Peyer's patch (tissue), 4 donors: ENCODE results near the gene VSIG8.

Source experiments
- POLR2A ChIP-seq, 2 donors: fragments of 450-650 bp; IDR thresholded peaks; one replicate each; pipeline ENCODE4 v1.5.1; 2017; ENCODE audit warnings: antibody characterized with exemption in 2 of 2, mild to moderate bottlenecking in 2 of 2, moderate library complexity in 2 of 2
- TF ChIP-seq, protein P1 (sequence below), 6 experiments: fragments of 450-650 bp in 4 of 6; fragments of 200-600 bp in 2 of 6; sonication (generic) in 1 of 6; IDR thresholded peaks; one replicate each; pipeline ENCODE4 v1.5.1; 2017 to 2019; ENCODE audit warnings: antibody characterized with exemption in 6 of 6, mild to moderate bottlenecking in 3 of 6, moderate library complexity in 1 of 6

DNA sequence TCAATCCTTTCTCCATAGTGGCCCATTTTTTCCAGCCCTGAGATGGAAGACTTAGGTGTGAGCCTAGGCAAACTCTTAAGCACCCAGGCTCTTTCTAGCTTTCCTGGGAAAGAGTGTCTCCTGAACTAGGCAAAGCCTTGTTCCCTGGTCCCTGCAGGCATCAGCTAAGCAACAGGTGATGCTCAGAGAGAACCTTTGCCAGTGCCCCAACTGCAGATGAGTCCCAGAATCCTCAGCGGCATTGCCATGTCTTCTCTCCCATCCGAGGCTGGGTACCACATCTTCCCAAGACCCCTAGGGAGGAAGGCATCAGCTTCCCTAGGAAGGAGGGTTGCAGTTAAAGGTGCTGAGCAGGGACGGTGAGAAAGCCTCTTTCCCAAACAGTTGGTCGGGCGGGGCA, 8.2 kb upstream of the VSIG8 start:
- TF ChIP-seq POLR2A (IDR thresholded peaks at IDR 0.05), result no peak
- TF ChIP-seq, protein P1, sequence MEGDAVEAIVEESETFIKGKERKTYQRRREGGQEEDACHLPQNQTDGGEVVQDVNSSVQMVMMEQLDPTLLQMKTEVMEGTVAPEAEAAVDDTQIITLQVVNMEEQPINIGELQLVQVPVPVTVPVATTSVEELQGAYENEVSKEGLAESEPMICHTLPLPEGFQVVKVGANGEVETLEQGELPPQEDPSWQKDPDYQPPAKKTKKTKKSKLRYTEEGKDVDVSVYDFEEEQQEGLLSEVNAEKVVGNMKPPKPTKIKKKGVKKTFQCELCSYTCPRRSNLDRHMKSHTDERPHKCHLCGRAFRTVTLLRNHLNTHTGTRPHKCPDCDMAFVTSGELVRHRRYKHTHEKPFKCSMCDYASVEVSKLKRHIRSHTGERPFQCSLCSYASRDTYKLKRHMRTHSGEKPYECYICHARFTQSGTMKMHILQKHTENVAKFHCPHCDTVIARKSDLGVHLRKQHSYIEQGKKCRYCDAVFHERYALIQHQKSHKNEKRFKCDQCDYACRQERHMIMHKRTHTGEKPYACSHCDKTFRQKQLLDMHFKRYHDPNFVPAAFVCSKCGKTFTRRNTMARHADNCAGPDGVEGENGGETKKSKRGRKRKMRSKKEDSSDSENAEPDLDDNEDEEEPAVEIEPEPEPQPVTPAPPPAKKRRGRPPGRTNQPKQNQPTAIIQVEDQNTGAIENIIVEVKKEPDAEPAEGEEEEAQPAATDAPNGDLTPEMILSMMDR (IDR thresholded peaks at IDR 0.05), result no peak
